ENCODE results near the gene ELOVL6. TPM values are rescaled to one million over a fixed set of nuclear protein-coding genes. Genes with fewer than 3 reads are reported as not detected.

The ELOVL6 gene
- total and polyA plus RNA-seq, 9 donors, result 0.36 to 10.4 (median 3.6) TPM

GRCh38 chr4:110112056-110112455 lies 86.4 kb downstream of the ELOVL6 start:
- H3K27me3 ChIP-seq, result no peaks in the 10 kb centered on the region
- WGBS, 3 donors, result 81 to 98% (median 97%) methylated on average over 4 of the region's 4 CpGs
- no peaks in the 10 kb centered on the region for H3K4me1 ChIP-seq (ENCODE audit: insufficient read depth)
- no peaks in the 10 kb centered on the region for H3K9me3 ChIP-seq
- intact Hi-C loops (cut with DNase I), result no loop called here
- H3K27ac ChIP-seq, result no peak overlapping the region
- H3K36me3 ChIP-seq, result no peaks in the 10 kb centered on the region
- TF ChIP-seq, protein P1, sequence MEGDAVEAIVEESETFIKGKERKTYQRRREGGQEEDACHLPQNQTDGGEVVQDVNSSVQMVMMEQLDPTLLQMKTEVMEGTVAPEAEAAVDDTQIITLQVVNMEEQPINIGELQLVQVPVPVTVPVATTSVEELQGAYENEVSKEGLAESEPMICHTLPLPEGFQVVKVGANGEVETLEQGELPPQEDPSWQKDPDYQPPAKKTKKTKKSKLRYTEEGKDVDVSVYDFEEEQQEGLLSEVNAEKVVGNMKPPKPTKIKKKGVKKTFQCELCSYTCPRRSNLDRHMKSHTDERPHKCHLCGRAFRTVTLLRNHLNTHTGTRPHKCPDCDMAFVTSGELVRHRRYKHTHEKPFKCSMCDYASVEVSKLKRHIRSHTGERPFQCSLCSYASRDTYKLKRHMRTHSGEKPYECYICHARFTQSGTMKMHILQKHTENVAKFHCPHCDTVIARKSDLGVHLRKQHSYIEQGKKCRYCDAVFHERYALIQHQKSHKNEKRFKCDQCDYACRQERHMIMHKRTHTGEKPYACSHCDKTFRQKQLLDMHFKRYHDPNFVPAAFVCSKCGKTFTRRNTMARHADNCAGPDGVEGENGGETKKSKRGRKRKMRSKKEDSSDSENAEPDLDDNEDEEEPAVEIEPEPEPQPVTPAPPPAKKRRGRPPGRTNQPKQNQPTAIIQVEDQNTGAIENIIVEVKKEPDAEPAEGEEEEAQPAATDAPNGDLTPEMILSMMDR (IDR thresholded peaks at IDR 0.05), result no peak
- TF ChIP-seq EP300 (IDR thresholded peaks at IDR 0.05), result no peak
- no peak for TF ChIP-seq POLR2A (IDR thresholded peaks at IDR 0.05)
- H3K4me3 ChIP-seq, result no peak overlapping the region
- DNase-seq, result no peak

GRCh38 chr4:110109455-110109854 lies 89.0 kb downstream of the ELOVL6 start:
- Histone ChIP-seq H3K27me3 (no peaks in the 10 kb centered on the region), H3K4me3 (no peak overlapping the region), H3K4me1 (ENCODE audit: insufficient read depth) (no peaks in the 10 kb centered on the region), H3K36me3 (no peaks in the 10 kb centered on the region), H3K27ac (no peak overlapping the region), H3K9me3 (no peaks in the 10 kb centered on the region)
- 73 to 84% (median 73%) methylated on average over 3 of the region's 3 CpGs for WGBS, 3 donors
- TF ChIP-seq EP300 (IDR thresholded peaks at IDR 0.05) (no peak), POLR2A (IDR thresholded peaks at IDR 0.05) (no peak)
- TF ChIP-seq, protein P1 (IDR thresholded peaks at IDR 0.05), result no peak
- no peak for DNase-seq
- intact Hi-C loops (cut with DNase I), result no loop called here

DNA sequence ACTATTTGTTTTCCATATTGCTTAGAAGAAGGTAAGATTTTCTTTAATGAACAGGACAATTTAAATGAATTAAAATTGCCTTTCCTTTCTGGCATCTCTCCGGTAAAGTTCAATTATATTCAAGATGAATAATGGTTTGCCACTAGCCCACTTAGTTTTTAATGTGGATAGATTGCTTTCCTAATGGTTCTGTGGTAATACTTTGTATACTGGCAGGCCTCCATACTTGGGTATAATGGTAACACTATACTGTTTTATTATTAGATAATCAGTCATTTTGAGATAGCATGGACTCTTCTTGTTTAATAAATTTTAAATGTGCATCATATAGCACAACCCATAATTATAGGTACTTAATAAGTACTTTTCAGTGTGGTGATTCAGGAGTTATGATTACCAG lies 89.5 kb downstream of the ELOVL6 start:
- no peak overlapping the region for H3K27ac ChIP-seq
- intact Hi-C loops (cut with DNase I), result no loop called here
- DNase-seq, result no peak
- H3K9me3 ChIP-seq, result no peaks in the 10 kb centered on the region
- no peaks in the 10 kb centered on the region for H3K27me3 ChIP-seq
- H3K36me3 ChIP-seq, result no peaks in the 10 kb centered on the region
- H3K4me1 ChIP-seq (ENCODE audit: insufficient read depth), result no peaks in the 10 kb centered on the region
- no peak overlapping the region for H3K4me3 ChIP-seq
- 93 to 99% (median 95%) methylated on average over 1 of the region's 1 CpG for WGBS, 3 donors
- TF ChIP-seq POLR2A (IDR thresholded peaks at IDR 0.05) (no peak), EP300 (IDR thresholded peaks at IDR 0.05) (no peak)
- TF ChIP-seq, protein P1 (IDR thresholded peaks at IDR 0.05), result no peak

DNA sequence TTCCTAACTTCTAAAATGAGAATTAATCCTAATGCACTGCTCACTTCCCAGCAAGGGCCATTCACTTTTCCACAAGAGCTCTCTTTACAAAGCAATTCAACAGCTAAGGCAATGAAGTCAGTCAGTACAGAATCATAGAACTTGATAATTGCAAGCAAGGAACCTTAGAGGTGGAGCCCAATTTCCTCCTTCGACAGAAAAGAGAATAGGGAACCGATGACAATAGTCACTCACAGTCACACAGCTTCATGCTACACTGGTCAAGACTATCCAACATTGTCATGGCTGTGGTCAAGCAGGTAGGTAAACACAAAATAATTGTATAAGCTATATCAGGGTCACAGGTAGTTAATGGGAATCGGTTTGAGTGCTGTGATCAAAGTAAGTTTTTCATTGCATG lies 90.0 kb downstream of the ELOVL6 start:
- 88 to 92% (median 88%) methylated on average over 3 of the region's 3 CpGs for WGBS, 3 donors
- Histone ChIP-seq H3K27me3 (no peaks in the 10 kb centered on the region), H3K4me1 (ENCODE audit: insufficient read depth) (no peaks in the 10 kb centered on the region), H3K9me3 (no peaks in the 10 kb centered on the region), H3K27ac (no peak overlapping the region), H3K36me3 (no peaks in the 10 kb centered on the region), H3K4me3 (no peak overlapping the region)
- intact Hi-C loops (cut with DNase I), result no loop called here
- no peak for DNase-seq
- TF ChIP-seq, protein P1 (IDR thresholded peaks at IDR 0.05), result no peak
- TF ChIP-seq POLR2A (IDR thresholded peaks at IDR 0.05) (no peak), EP300 (IDR thresholded peaks at IDR 0.05) (no peak)

DNA sequence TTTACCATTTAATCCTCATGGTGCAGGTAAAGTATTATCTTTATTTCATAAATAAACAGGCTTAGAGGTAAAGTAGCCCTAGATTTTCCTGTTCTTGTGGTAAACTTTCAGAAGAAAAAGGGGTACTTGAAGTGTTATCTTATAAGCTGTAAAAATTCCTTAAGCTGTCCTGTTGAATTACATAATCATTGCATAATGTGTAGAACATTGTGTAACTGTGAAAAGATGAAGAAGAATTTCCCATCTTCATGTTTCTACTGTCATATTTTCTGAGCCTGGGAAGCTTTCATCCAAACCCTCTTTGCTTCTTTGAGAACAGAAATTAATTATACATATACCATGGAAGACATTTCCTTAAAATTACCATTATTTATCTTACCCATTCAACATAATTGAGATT lies 90.5 kb downstream of the ELOVL6 start:
- no peak for TF ChIP-seq EP300 (IDR thresholded peaks at IDR 0.05)
- TF ChIP-seq POLR2A (IDR thresholded peaks at IDR 0.05), result no peak
- TF ChIP-seq, protein P1 (IDR thresholded peaks at IDR 0.05), result no peak
- no peak overlapping the region for H3K4me3 ChIP-seq
- H3K36me3 ChIP-seq, result no peaks in the 10 kb centered on the region
- no peak for DNase-seq
- no peaks in the 10 kb centered on the region for H3K27me3 ChIP-seq
- H3K9me3 ChIP-seq, result no peaks in the 10 kb centered on the region
- no peak overlapping the region for H3K27ac ChIP-seq
- intact Hi-C loops (cut with DNase I), result no loop called here
- no peaks in the 10 kb centered on the region for H3K4me1 ChIP-seq (ENCODE audit: insufficient read depth)
